DOHH2 (cell line): ENCODE data around the gene ARID5A.

ENCODE experiments used
- CTCF ChIP-seq: fragments of 200-600 bp; sonication (generic); IDR thresholded peaks from one replicate; pipeline ENCODE4 v1.5.1; 2014; ENCODE audit warnings: antibody characterized with exemption, mild to moderate bottlenecking, low read depth, low read length; ENCODE audit not compliant: poor library complexity, severe bottlenecking
- EZH2phosphoT487 ChIP-seq: fragments of 200-600 bp; sonication (generic); IDR thresholded peaks from 2 replicates; pipeline ENCODE4 v1.6.1; 2017; ENCODE audit warnings: borderline replicate concordance, mild to moderate bottlenecking, antibody characterized with exemption, low read length, moderate library complexity, mixed read lengths

GRCh38 chr2:96529376-96530143 is 7.0 kb upstream of the ARID5A start:
- TF ChIP-seq CTCF (no peak), EZH2phosphoT487 (no peak)
